Activated CD8-positive, alpha-beta memory T cell treated with anti-CD3 and anti-CD28 coated beads for 48 hours (primary cell): Measurements from ENCODE around the gene RUFY3.
"Not testable (repeated sequence)": the region's sequence is repeated elsewhere in the genome, so short reads cannot be mapped to it uniquely, and the experiment has no call there.

Source experiments
- DNase-seq, 3 experiments: peaks; one replicate each; pipeline ENCODE4 v3.0.0-alpha.2; 2020; ENCODE audit warnings: low read depth in 2 of 3, low spot score in 2 of 3

RUFY3 gene

GRCh38 chr4:70721747-70722146, at the start of gene RUFY3:
Gene RUFY3 (plus strand): TSS chr4:70721964. CDS start chr4:70722574, 610 bp downstream.
- DNase-seq = no peak

DNA sequence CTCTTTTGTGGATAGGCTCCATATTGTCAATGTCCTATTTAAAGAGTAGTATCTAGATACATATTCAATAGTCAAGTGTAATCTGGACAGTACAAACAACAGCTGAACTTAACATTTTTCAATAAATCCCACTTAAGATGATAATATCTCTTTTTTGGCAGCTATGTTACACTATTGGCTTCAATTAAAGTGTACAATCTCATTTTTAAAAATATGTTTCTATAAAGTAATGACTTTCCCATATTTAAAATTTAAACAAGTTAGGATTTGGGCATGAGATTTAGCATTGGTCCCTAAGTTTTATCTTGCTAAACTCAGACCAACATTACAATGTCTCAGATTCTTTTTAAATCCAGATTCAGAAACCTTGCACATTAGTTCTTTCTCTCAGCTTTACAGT, 47.6 kb upstream of the RUFY3 start:
- no peak for DNase-seq

DNA sequence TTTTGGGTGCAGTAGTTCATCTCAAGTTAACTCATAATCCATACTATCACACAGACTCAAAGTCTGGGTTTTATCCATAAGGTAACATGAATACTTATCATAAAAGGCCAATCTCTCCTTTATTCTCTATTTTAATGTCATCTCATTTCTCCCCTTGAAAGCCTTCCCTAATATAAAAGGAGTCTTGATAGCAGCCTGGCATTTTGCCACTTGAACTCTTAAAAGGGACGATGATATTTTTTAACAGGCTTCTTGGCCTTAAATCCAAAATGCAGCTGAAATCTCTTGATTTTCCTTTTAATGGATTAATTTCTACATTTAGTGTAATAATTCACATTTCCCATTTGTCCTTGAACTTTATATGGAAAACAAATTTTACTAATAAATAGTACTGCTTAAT, 47.0 kb upstream of the RUFY3 start:
- DNase-seq = no peak

- DNase-seq = no peak
Measured at GRCh38 chr4:70676554-70677090, 45.1 kb upstream of the RUFY3 start.

DNA sequence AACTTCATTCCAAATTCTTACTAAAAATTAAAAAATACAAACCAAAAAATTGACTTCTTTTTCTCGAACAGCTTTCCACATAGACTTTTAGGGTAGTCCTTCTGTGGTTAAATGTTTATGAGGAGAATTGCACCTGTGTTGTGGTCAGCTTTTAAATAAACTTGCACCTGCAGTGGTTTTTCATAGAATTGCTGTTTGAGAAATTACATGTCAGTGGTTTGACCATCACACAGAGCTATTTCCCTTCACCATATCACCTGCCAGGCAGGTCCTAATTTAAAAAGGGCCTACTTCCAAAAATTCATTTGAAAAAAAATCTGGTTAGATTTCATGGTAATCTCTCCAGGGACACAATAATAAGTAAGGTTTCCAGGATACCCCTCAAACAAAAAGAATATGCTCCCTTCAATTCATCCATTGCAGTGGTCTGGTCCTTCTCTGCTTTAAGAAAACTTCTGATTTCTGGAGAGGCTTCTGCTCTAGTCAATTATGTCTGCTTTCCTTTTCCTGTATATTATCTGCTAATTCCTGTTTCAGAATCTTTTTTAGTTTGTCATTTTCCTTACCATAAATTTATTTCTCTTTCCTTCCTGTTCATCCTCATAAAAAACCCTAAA, 43.3 kb upstream of the RUFY3 start:
- no peak for DNase-seq

DNA sequence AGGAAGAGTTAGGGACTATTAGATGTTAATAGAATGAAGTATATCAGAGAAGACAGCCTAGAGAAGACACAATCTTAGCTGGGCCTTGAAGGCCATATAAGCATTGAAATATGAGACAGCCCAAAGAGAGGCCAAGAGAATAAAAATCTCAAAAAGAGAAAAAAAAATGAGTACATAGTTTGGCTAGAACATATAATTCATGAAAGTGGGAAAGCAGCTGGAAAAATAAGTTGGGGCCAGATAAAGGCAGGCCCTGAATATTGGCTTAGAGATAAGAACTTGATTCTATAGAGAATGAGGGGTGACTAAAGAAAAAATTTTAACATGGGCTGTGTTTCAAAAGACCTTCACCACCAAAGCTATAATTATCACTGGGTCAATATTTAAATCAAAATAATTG, 40.8 kb upstream of the RUFY3 start:
- no peak for DNase-seq

DNA sequence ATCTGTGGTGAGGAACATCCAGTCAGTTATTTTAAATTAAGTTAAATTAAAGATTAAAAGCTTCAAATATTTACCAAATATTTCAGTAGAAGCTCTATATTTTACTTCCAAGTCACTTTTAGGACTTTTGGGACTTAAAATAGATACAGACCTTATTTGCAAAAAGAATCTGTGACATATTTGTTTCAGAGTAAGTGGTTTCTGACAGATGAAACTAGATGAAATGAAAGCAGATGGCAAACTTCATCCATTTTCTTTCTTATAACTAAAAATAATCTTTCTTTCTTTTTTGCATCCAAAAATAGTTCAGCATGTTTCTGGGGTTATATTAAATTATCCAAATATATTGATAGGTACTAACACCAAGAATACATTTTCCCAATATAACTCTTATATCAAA, 40.1 kb upstream of the RUFY3 start:
- no peak for DNase-seq

DNA sequence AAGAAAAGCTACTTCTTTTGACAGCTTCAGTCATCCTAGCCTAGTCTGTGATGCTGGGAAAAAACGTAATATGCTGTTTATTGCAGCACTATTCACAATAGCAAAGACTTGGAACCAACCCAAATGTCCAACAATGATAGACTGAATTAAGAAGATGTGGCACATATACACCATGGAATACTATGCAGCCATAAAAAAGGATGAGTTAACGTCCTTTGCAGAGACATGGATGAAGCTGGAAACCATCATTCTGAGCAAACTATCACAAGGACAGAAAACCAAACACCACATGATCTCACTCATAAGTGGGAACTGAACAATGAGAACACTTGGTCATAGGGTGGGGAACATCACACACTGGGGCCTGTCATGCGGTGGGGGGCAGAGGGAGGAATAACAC, 39.6 kb upstream of the RUFY3 start:
- DNase-seq = not testable (repeated sequence)

GRCh38 chr4:70687392-70687791, 34.4 kb upstream of the RUFY3 start:
- no peak for DNase-seq

- DNase-seq = peak; percentile 76 to 88 (median 87)
Measured at GRCh38 chr4:70687821-70688794, 33.7 kb upstream of the RUFY3 start, which contains the start of gene UTP3. Gene UTP3 (plus strand): TSS chr4:70688532. CDS start chr4:70688678, 146 bp downstream.

- DNase-seq = no peak
Measured at GRCh38 chr4:70688795-70689231, 33.0 kb upstream of the RUFY3 start.

GRCh38 chr4:70691661-70692060, 30.1 kb upstream of the RUFY3 start:
- DNase-seq = no peak

DNA sequence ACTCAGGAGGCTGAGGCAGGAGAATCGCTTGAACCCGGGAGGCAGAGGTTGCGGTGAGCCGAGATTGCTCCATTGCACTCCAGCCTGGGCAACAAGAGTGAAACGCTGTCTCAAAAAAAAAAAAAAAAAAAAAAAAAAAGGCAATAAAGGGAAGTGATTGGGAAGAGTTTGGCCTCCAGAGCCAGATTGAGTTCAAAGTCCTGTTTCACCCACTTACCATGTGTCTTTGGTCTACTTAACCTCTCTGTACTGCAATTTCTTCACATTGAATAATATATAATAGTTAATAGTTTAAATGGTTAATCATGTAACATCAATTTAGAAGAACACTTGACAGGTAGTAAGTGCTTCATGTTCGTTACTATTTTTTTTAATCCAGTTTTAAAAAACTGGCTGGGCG, 27.1 kb upstream of the RUFY3 start:
- not testable (repeated sequence) for DNase-seq

DNA sequence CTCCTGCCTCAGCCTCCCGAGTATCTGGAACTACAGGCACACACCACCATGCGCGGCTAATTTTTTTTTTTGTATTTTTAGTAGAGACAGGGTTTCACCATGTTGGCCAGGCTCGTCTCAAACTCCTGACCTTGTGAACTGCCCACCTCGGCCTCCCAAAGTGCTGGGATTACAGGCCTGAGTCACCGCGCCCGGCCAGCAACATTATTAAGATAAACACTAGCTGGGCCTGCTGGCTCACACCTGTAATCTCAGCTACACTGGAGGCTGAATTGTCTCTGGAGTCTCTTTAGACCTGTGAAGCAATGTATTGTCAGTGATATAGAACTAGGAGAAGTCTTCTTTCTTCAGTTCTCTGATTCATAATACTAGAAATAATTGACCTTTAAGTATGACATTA, 23.3 kb upstream of the RUFY3 start:
- DNase-seq = not testable (repeated sequence)

DNA sequence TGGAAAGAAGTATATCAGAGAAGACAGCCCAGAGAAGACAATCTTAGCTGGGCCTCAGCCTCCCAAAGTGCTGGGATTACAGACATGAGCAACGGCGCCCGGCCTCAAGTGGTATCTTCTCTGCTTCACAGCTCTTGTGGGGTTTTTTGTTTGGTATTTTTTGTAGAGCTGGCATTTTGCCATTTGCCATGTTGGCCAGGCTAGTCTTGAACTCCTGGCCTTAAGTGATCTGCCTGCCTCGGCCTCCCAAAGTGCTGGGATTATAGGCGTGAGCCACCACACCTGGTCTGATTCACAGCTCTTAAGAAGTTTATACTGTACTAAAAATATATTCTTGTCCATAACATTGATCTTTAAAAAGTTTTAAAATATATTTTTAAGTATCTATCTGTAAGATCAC, 21.1 kb upstream of the RUFY3 start:
- DNase-seq = no peak

- DNase-seq = no peak
Measured at GRCh38 chr4:70701271-70701670, 20.5 kb upstream of the RUFY3 start.

DNA sequence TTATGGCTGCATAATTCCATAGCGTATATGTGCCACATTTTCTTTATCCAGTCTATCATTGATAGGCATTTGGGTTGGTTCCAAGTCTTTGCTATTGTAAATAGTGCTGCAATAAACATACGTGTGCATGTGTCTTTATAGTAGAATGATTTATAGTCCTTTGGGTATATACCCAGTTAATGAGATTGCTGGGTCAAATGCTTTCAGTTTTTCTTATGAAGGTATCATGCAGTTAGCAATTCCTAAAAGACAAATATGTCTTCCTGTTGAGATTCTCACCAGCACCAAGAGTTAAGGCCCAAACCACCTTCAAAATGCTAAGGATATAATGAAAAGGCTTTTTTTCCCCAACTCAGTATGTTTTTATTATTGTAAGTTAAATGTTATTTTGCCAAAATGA, 19.2 kb upstream of the RUFY3 start:
- DNase-seq = not testable (repeated sequence)

- no peak for DNase-seq
Measured at GRCh38 chr4:70703619-70704214, 18.0 kb upstream of the RUFY3 start.

DNA sequence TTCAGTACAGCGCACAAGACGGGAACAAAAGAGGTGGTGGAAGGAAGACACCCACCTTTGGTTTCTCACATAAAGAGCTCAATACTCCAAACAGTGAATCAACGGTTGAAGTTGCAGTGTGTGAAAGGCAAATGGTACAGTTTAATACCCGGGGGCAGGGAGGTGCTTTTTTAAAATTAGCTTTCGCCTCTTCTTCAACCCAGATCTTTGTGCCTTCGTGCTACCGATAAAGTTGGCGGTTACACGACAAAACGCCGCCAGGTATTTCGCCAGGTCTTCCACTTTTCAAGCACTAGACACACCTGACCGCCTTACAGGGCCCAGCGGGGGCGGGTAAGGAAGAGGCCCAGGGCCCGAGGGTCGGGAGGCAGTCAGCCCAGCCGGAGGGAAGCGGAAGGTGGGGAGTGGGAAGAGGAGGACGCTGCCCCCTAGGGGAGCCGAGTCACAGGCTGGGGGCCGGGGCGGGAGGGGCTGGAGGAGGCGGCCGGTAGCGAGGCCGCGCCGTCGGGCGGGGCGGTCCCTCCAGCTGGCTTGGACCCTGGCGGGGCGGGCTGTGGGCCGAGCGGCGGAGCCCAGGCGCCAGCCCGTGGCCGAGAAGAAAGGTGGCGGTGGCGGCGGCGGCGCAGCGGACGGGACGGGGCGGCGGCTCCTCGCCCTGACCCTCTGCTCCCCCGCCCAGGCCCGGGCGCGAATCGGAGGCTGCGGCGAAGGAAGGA, 17.4 kb upstream of the RUFY3 start:
- peak in 2 of 3 experiments; percentile 17 to 33 for DNase-seq

DNA sequence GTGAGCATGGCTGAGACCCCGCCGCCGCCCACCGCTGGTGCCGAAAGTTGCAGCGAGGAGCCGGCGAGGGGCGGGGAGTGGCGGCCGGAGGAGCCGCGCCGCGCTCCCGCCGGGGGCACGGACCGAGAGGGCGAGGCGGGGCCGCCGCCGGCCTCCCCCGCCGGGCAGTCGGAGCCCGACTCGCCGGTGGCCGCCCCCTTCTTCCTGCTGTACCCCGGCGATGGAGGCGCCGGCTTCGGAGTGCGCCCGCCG, 16.9 kb upstream of the RUFY3 start:
- DNase-seq = peak in 1 of 3 experiments; percentile 17
